GM19328 (cell line): ENCODE measurements around the gene FILIP1L.

Experiments
- ATAC-seq: cut with Tn5 transposase; IDR thresholded peaks from one replicate; pipeline ENCODE4 v1.9.1; 2021; ENCODE audit warnings: mild to moderate bottlenecking, moderate library complexity; ENCODE audit not compliant: unreplicated experiment

The FILIP1L gene

DNA sequence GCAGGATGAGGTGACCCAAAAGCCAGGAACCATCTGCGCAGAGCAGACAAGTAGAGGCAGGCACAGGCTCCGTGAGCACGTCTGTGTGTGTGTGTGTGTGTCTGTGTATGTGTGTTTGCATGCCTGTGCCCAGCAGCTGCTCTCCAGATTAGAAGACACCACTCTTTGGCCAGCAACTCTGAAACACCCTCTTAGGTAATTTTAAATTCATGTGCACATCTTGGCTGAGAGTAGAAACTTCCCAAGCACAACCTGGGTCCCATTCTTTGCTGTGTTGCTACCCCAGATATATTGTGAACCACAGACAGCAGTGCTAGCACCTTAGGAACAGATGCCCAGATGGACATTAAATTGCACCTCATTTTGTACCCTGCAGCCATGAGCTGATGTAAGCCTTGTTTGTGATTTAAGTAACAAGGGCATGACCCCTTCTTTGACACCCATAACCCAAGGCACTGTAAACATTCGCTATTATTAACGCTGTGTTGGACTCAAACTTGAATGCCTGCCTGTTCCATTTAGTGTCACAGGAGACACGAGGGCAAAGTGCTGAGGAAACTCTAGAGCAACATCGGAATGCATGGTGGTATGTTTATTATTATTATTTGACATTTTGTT, at the start of gene FILIP1L:
FILIP1L (minus strand) TSS at position 89 of the 618 bp plus-strand sequence.
- ATAC-seq: no peak

GRCh38 chr3:100163787-100164186, 49.5 kb upstream of the FILIP1L start:
- no peak for ATAC-seq

- ATAC-seq: no peak
These were observed 46.2 kb upstream of the FILIP1L start for GRCh38 chr3:100160521-100160920.

DNA sequence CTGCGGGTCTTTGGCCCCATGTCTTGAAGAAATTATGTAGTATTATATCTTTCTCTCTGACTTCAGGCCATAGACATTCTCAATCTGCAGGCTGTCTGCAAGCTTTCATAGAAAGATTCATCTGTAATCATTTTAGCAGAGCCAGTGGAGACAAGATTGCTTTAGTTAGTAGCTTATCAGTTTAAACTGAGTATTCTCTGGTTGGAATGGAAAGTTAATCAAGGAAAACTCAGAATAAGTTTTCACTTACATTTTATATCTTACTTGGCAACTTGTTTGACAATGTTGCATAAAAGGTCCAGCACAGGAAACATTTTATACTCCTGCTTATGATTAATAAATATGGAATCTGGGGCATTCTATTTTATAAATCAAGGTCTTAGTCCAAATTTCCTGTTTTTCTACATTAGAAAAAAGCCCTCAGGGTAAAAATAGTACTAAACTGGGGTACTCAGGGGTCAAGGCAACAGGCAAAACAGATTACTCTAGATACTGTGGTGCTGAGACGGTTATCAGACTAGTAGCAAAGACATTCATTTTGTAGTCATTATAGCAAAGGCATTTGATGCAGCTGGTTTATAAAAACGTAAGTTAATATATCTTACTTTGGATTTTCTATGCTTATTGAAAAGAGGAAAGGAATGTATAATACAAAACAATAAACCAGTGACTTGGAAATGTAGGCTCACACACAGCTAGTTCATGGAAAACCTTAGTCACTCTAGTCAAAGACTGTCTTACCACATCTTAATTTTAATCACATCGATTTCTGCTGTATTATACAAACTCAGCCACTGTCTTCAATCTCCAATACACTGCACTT, 45.2 kb upstream of the FILIP1L start:
- ATAC-seq: no peak

DNA sequence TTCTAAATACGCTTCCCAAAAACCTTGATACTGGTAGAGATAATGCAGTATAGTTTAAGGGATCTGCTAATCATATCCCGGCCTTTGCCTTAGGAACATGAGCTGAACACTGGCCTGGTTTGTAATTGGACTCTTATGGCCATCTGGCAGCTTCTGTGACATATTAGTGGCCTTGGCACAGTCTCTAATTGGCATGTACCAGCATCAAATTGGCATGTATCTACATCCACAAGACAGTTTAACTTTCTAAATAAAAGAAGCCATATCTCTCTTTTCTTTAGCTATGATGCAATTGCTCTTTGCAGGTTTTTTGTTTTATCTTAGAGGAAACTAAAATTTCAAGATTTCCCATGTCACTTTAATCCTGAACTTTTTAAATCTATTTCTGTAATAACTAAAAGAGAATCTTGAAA, 44.6 kb upstream of the FILIP1L start:
- no peak for ATAC-seq

GRCh38 chr3:100157685-100158084, 43.4 kb upstream of the FILIP1L start:
- no peak for ATAC-seq

DNA sequence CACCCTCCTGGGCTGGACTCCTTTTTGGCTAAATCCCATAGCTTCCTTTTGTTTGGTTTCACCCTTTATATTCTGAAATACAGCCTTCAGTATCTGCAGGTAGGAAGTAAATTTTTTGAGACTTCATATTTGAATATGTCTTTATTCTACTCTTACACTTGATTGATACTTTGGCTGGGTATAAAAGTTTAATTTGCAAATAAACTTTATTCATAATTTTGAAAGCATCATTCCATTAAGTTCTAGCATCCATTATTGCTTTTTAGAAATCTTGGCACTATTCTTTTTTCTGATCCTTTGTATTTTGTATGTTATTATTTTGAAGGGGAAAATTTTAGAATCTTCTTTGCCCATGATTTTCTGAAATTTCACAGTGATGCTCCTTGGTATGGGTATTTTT, 41.3 kb upstream of the FILIP1L start:
- no peak for ATAC-seq

DNA sequence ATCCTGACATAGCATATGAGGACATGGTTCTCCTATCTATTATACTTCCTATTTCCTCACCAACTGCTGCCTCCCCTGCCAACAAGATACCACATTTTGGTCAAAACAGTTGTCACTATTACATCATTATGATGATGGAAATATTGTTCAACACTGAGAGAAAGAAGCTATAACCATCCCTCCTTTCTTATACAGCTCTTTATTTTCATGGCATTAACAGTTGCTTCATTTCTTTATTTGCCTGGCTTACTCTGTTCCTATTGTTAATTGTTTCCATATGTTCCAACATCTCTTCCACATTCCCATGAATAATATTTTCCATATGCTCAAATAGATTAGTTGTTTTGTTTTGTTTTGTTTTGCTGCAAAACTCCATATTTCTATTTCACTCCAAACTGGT, 40.8 kb upstream of the FILIP1L start:
- no peak for ATAC-seq

GRCh38 chr3:100154171-100154570, 39.9 kb upstream of the FILIP1L start:
- no peak for ATAC-seq

GRCh38 chr3:100151024-100151707, 36.9 kb upstream of the FILIP1L start:
- ATAC-seq: no peak

DNA sequence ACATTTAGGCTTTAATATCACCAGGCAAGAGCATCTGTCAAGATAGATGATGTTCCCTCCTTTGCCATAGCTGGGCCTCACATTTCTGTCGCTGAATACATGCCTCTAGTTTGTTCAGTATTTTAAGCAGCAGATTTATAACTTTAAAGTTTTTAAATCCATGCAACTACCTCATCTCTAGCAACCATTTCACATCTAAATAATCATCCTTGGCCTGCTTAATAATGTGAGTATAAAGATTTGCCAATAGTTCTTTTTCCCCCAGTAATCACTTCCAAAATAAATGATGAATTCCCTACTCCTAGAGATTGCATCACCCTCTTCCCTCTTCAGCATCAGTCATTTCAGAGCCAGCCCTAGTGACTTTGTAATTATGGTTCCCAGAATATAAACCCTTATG, 36.2 kb upstream of the FILIP1L start:
- no peak for ATAC-seq

DNA sequence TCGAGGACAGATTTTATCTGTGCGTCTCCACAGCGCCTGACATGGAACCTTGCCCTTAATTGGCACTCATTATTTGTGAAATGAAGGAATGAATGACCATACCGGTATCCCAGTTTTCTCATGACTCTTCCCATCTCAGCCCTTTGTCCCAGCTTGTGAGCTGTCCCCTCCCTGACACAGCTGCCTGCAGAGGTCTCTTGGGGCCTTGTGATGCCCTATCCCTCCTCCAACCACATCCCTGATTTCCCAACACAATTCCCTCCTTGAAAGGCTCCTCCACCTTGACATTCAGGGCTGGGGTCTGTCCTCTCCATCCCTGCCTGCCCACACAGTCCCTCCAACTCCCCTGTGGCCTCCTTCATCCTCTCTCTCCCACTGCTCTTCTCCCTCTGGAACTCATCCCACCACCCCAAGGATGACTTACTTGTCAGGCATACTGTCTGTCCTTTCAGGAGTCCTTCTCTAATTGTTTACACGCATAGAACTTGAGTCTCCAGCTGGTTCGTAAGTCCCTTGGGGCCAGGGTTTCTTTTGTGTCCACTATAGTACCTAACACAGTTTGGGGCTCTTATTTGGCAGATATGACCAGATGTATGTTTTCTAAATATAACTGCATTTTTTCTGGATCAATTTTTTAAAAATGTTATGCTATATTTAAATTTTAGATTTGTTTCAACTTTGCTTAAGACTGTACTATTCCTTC, 35.6 kb upstream of the FILIP1L start:
- no peak for ATAC-seq

DNA sequence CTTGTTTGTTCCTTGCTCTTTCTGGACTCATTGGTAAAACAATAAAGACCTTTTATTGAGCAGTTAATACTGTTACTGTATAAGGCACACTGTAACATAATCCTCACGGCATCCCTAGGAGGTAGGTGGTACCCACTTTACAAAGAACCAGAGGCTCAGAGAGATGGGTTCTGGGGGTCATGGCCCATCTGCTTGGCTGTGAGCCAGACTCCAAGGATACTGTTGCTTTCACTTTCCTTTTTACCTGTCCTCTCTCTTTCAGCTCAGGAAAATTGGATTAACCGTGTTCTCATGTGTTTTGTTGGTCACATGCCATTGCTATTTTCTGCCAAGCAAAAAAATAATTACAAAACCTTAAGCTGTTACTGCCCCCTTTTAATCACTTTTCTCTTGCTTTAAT, 34.8 kb upstream of the FILIP1L start:
- ATAC-seq: no peak

DNA sequence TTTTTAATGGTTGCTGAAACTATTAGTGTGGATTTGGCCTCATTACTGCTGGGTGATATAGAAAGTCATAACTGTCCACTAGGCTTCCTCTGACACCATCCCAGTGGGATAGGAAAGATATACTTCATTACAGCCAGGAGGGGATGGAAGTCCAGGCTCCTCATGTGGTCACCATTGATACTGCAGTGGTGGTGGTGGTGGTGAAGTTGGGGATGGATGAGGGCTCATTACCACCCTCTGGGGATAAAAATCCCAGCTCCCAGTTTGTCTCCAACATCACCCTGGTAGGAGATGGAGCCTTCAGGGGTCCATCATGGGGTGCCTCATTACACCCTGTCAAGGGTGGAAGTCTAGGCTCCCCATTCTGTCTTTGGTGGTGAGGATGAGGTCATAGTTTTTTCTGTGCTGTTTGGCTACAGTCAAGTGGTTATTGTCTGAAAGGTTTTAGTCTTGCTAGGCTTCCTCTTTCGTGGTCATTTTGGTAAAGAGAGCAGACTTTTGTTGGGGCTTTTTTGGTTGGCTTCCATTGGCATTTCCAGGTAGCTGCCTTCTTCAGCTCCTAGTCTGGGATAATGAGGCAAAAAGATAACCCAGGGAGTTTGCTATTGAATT, 30.1 kb upstream of the FILIP1L start:
- no peak for ATAC-seq

DNA sequence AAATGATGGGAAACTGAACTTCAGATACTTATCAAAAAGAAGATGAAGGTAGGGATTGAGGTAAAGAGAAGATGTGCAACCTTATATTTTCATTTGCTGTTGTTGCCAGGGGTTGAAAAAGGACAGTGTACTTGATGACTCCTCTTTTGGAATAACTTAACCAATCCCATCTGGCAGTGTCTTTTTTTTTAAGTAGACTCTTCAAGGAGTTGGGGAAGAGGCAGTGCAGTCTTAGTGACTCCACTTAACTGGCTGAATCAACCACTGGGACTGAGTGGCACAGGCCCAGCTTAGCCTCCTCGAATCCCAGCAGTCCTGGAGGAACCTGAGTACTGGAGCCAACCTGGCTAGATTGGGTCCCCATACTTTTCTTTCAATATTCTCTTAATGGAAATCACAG, 27.3 kb upstream of the FILIP1L start:
- no peak for ATAC-seq

DNA sequence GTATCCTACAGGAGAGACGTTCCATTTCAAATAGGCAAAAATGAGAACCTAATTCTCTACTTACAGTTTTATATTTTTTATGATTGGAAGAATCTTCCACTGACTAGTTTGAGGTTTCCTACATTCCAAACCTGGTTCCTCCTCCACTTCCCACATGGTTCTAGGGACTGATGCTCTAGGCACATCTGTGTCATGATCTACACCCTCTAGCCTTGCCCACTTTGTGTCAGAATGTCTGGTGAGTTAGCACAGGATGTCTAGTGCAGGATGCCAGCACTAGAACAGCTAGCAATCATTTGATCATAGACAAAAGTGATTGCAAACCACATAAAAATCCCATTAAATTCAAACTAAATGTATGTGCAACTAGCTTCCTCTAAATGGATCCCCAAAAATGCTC, 26.7 kb upstream of the FILIP1L start:
- no peak for ATAC-seq

DNA sequence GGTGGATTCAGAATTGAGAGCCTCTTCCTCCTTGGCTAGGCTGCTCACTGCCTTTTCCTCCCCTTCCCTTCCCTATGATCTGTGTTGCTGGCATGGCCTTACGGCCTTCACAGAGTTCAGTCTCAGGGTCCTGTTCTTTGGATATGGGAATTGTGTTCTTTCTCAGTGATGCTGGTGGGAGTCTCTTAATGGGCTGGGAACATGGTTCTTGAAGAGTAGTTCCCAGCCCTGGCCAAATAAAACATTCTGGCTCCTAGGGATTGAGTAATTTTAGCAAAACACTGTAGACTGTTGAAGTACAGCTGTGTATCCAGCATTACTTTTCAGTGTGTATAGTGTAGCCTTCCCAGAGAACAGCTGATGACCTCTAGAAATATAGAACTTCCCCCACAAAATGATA, 22.6 kb upstream of the FILIP1L start:
- no peak for ATAC-seq

GRCh38 chr3:100131241-100131640, 16.9 kb upstream of the FILIP1L start:
- ATAC-seq: no peak

DNA sequence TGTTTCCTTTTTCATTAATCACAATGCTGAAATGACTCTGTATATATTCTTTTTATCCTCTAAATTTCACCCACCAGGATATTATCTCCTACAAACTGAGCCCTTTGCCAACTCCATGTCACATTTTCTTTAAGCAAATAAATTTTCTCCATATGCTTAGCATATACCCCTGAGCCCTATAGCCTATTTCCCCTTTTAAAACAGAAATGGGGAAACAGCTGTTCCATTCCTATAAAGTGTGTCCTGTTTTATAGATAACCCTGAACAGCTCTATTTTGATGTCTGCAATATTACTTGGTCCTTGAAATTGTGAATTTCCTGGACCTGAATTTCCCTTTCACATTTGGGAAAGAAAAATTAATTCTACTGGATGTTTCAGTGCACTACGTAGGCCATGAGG, 15.6 kb upstream of the FILIP1L start:
- ATAC-seq: no peak

DNA sequence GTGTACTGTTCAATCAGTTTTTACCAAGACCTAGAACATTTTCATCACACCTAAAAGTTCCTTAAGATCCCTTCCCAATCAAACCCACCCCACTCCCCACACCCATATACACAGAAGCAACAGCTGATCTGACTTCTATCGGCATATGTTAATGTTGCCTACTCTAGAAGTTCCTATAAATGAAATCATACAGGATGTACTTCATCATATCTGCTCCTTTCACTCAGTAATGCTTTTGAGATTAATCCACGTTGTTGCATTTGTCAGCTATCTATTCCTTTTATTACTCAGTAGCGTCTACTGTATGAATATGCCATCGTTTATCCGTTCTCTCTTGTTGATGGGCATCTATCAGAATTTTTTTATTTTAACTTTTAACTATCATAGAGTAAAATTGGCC, 14.3 kb upstream of the FILIP1L start:
- ATAC-seq: no peak

- ATAC-seq: no peak
These were observed 13.5 kb upstream of the FILIP1L start for GRCh38 chr3:100127792-100128191.
